Upper lobe of right lung (tissue), 1 donor: Measurements from ENCODE around the gene SOAT2. TPM values are rescaled to one million over a fixed set of nuclear protein-coding genes. Genes with fewer than 3 reads are reported as not detected.
"Not testable (repeated sequence)": the region's sequence is repeated elsewhere in the genome, so short reads cannot be mapped to it uniquely, and the experiment has no call there.

Experiments used
- ATAC-seq: fragments of 200-7000 bp; cut with Tn5 transposase; one replicate; pipeline ENCODE4 v1.9.1; 2020; ENCODE audit warnings: mild to moderate bottlenecking, moderate library complexity
- DNase-seq: peaks from one replicate; pipeline ENCODE4 v3.0.0-alpha.2; 2020
- H3K27ac ChIP-seq: fragments of 200-600 bp; one replicate; pipeline ENCODE4 v1.8.0; 2022
- H3K27me3 ChIP-seq: fragments of 200-600 bp; one replicate; pipeline ENCODE4 v1.8.0; 2022; ENCODE audit warnings: mild to moderate bottlenecking
- H3K36me3 ChIP-seq: fragments of 200-600 bp; one replicate; pipeline ENCODE4 v1.8.0; 2022
- H3K4me1 ChIP-seq: fragments of 200-600 bp; one replicate; pipeline ENCODE4 v1.8.0; 2022
- H3K4me3 ChIP-seq: fragments of 200-600 bp; one replicate; pipeline ENCODE4 v1.8.0; 2022; ENCODE audit warnings: mild to moderate bottlenecking
- H3K9me3 ChIP-seq: fragments of 200-600 bp; one replicate; pipeline ENCODE4 v1.8.0; 2022
- intact Hi-C: fragments of 100-400 bp; cut with DNase I; formaldehyde crosslinking; loops from one replicate; pipeline ENCODE4 v1.11.0; 2022
- total RNA-seq: library from RNA; stranded (reverse); fragmentation: NEBNext Ultra II Directional; extraction: Animal tissue kit (Norgen Biotek cat#: 25700); gene quantifications from one replicate; pipeline ENCODE4 v1.2.1, GENCODE V29; 2021
- TF ChIP-seq, protein P1 (sequence below): fragments of 200-600 bp; IDR thresholded peaks from one replicate; pipeline ENCODE4 v1.8.0; 2022; ENCODE audit warnings: antibody characterized with exemption
- donor health status: DM: no; HTN: yes; CAD: no; lungs with severe emphysema.

Gene SOAT2
- total RNA-seq, 1 donor from 2014 or later, result not detected

DNA sequence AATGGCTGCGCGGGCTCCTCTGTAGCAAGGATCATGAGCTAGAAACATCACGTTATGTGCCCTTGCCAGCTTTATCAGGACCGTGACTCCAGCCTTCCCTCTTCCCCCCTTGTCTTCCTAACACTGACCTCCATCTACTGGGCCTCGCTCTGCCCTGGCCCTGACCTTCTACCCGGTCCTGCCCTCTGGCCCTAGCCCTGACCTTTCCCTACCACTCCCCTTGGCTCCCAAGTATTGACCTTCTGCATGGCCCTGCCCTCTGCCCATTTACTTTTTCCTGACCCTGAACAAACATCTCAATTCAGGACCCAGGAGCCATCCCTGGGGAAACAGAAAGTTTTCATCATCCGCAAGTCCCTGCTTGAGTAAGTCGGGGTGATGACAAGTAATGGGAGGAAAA is 2.0 kb downstream of the SOAT2 start:
- no peaks in the 10 kb centered on the region for H3K9me3 ChIP-seq
- TF ChIP-seq, protein P1, sequence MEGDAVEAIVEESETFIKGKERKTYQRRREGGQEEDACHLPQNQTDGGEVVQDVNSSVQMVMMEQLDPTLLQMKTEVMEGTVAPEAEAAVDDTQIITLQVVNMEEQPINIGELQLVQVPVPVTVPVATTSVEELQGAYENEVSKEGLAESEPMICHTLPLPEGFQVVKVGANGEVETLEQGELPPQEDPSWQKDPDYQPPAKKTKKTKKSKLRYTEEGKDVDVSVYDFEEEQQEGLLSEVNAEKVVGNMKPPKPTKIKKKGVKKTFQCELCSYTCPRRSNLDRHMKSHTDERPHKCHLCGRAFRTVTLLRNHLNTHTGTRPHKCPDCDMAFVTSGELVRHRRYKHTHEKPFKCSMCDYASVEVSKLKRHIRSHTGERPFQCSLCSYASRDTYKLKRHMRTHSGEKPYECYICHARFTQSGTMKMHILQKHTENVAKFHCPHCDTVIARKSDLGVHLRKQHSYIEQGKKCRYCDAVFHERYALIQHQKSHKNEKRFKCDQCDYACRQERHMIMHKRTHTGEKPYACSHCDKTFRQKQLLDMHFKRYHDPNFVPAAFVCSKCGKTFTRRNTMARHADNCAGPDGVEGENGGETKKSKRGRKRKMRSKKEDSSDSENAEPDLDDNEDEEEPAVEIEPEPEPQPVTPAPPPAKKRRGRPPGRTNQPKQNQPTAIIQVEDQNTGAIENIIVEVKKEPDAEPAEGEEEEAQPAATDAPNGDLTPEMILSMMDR, result no peak
- no peaks in the 10 kb centered on the region for H3K27me3 ChIP-seq
- intact Hi-C loops, result no loop called here
- no peak overlapping the region for H3K27ac ChIP-seq
- DNase-seq (no peak), ATAC-seq (no peak)
- H3K36me3 ChIP-seq, result no peaks in the 10 kb centered on the region
- no peaks in the 10 kb centered on the region for H3K4me1 ChIP-seq
- no peak overlapping the region for H3K4me3 ChIP-seq

DNA sequence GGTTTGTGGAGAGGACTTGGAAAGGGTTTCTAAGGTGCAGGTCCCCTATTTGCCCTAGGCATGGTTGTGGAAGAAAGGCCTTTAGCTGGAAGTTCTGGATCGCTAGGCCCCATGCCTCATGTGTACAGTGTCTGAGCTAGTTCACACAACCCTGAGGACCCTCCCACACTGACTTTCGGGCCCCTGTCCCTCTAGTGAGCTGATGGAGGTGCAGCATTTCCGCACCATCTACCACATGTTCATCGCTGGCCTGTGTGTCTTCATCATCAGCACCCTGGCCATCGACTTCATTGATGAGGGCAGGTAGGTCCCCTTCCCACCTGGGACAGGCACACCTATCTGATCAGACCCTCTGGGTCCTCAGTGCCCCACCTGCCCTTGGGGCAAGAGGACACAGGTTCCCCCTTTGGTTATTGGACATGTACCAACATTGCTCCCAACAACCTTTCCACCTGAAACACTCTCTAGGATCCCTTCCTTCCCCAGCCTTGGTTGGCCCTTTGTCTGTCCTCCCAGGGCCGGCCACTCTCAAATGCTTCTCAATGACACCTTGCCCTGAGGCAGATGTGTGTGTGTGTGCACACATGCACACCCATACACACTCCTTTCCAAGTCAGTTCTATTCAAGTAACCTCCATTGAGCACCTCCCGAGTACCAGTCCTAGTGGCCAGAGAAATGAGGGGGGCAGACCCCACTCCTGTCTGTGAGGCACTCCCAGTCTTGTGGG is 2.6 kb downstream of the SOAT2 start:
- ATAC-seq (no peak), DNase-seq (no peak)
- no peaks in the 10 kb centered on the region for H3K36me3 ChIP-seq
- no peaks in the 10 kb centered on the region for H3K4me1 ChIP-seq
- no peaks in the 10 kb centered on the region for H3K27me3 ChIP-seq
- no peak overlapping the region for H3K4me3 ChIP-seq
- TF ChIP-seq, protein P1, result no peak
- intact Hi-C loops, result no loop called here
- no peaks in the 10 kb centered on the region for H3K9me3 ChIP-seq
- no peak overlapping the region for H3K27ac ChIP-seq

DNA sequence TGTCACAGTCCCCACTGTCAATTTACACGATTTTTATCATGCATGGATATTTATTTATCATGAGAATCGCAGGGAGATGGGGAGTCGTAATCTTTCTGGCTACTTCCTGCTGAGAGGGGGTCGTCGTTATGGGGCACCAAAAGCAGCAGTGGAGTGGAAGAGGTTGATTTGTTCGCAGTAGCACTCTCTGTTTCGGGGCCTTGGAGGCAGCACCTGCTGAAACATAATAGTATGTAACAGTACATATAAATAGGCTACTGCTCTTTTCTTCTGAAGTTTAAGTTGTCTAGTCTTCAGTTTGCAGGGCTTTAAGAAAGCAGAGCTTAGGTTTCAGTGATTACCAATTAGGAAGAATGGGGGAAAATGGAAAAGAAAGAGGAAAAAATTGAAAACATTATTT is 3.8 kb downstream of the SOAT2 start:
- intact Hi-C loops, result no loop called here
- TF ChIP-seq, protein P1, result no peak
- H3K27ac ChIP-seq, result no peak overlapping the region
- H3K4me3 ChIP-seq, result no peak overlapping the region
- DNase-seq (no peak), ATAC-seq (no peak)
- no peaks in the 10 kb centered on the region for H3K4me1 ChIP-seq
- H3K27me3 ChIP-seq, result no peaks in the 10 kb centered on the region
- no peaks in the 10 kb centered on the region for H3K36me3 ChIP-seq
- no peaks in the 10 kb centered on the region for H3K9me3 ChIP-seq

DNA sequence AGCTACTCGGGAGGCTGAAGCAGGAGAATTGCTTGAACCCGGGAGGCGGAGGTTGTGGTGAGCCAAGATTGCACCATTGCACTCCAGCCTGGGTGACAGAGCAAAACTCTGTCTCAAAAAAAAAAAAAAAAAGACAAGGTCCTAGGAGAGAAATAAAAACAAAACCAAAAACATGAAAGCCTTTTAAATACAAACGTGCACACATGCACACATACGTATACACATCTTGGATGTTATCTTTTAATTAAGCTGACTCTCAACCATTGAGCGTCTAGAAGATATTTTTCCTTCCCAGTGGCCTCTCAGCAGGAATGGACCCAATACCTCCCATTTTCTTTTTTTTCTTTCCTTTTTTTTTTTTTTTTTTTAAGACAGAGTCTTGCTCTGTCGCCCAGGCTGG is 9.1 kb downstream of the SOAT2 start:
- H3K4me3 ChIP-seq, H3K4me1 ChIP-seq, intact Hi-C loops, ATAC-seq, H3K36me3 ChIP-seq, H3K27ac ChIP-seq, DNase-seq, H3K9me3 ChIP-seq, H3K27me3 ChIP-seq: not testable (repeated sequence)

DNA sequence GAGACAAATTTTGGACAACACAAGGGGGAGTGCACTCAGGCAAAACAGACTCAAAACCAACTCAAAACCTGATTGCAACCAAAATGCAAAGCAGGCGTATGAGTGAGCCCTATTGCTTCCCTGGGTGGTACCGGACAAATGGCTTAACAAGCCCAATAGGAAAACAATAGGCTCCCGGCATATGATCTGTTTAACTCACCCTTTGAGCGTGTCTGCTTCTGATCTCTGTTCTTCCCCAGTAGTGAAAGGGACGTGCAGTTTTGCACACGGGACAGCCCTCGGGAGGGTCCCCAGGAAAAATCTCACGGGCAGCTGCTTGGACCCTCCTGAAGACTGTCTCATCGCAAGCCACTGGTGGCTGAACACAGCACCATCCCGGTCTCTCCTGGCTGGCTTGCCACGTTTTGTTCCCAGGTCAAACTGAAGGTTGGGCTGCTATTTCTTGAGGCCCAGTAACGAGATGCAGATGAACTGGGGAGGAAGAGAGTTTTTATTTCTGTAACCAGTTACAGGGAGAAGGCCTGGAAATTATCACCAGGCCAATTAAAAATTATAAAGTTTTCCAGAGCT is 9.9 kb downstream of the SOAT2 start:
- Histone ChIP-seq H3K4me3 (no peak overlapping the region), H3K27ac (no peak overlapping the region), H3K36me3 (no peaks in the 10 kb centered on the region), H3K27me3 (no peaks in the 10 kb centered on the region), H3K9me3 (no peaks in the 10 kb centered on the region), H3K4me1 (no peaks in the 10 kb centered on the region)
- intact Hi-C loops, result no loop called here
- ATAC-seq (no peak), DNase-seq (no peak)
- TF ChIP-seq, protein P1, result no peak

DNA sequence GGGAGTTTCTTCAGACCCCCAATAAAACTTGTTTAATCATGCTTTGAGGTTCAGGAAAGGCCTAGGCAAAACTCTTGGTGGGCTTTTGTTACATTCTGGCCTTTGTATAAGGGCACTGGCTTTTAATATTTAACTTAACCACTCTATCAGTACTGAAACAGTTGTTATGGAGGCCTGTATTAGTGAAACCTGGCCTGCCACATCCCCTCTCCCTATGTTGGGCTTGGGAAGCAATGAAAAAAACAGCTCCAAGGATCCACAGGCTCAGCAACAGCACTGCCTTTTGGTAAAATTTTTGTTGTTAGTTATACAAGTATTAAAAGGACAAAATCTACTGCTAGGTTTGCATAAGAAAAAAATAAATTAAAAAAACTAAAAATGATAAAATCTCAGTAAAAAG is 10.7 kb downstream of the SOAT2 start:
- Histone ChIP-seq H3K4me3 (no peak overlapping the region), H3K36me3 (no peaks in the 10 kb centered on the region), H3K4me1 (no peaks in the 10 kb centered on the region), H3K27ac (no peak overlapping the region), H3K9me3 (no peaks in the 10 kb centered on the region), H3K27me3 (no peaks in the 10 kb centered on the region)
- DNase-seq (no peak), ATAC-seq (no peak)
- TF ChIP-seq, protein P1, result no peak
- intact Hi-C loops, result no loop called here
